Measurements from ENCODE around the gene CNGB1. TPM values are rescaled to one million over a fixed set of nuclear protein-coding genes. Genes with fewer than 3 reads are reported as not detected.

The CNGB1 gene
- total RNA-seq, 1 experiment from 2014 or later: not detected

- no peak overlapping the region for H3K4me3 ChIP-seq (replicated peaks in 1 of 2; ENCODE audit: low read depth in 1 of 2, low read length in 2 of 2)
- BruUV-seq (replicated peaks): no TSS peak
- H3K36me3 ChIP-seq (ENCODE audit: control insufficient read depth in 1 of 2, insufficient read depth in 2 of 2, low read length in 2 of 2): no peaks in the 10 kb centered on the region
- ChIA-PET CTCF (interaction anchor here (1.2 kb wide), 1 partner anchor 9 kb away, joined by 4 read pairs; no protein-coding TSS in a partner anchor), RAD21 (ENCODE audit: low non-redundant PET in 1 of 2, low total read pairs in 2 of 2, uncharacterized antibody in 2 of 2, unreplicated experiment in 2 of 2) (no interaction called here), POLR2A (no interaction called here)
- DNase-seq (ENCODE audit: low read depth, low spot score) (no peak), ATAC-seq (no peak)
- H3K27me3 ChIP-seq (ENCODE audit: insufficient read depth, low read length): no peaks in the 10 kb centered on the region
- H4K20me1 ChIP-seq (ENCODE audit: insufficient read depth): no peaks in the 10 kb centered on the region
- H3K4me2 ChIP-seq (ENCODE audit: low read length): no peak overlapping the region
- 0 out of 4 replicates have a peak, but pooled peaks cover 0 to 7% of the 10 kb centered on the region in 2 experiments for H3K4me1 ChIP-seq (ENCODE audit: control insufficient read depth in 1 of 2, insufficient read depth in 2 of 2, low read length in 2 of 2)
- no peak overlapping the region for H3K27ac ChIP-seq (ENCODE audit: low read depth, low read length)
- H3K9me2 ChIP-seq (ENCODE audit: insufficient read depth): no peaks in the 10 kb centered on the region
- TF ChIP-seq EGR1 (IDR thresholded peaks at IDR 0.05; ENCODE audit: low read depth): no peak
- no peak for TF ChIP-seq ZBTB33 (IDR thresholded peaks at IDR 0.05; ENCODE audit: extremely low read depth, insufficient replicate concordance, low read length)
- TF ChIP-seq, protein P1, sequence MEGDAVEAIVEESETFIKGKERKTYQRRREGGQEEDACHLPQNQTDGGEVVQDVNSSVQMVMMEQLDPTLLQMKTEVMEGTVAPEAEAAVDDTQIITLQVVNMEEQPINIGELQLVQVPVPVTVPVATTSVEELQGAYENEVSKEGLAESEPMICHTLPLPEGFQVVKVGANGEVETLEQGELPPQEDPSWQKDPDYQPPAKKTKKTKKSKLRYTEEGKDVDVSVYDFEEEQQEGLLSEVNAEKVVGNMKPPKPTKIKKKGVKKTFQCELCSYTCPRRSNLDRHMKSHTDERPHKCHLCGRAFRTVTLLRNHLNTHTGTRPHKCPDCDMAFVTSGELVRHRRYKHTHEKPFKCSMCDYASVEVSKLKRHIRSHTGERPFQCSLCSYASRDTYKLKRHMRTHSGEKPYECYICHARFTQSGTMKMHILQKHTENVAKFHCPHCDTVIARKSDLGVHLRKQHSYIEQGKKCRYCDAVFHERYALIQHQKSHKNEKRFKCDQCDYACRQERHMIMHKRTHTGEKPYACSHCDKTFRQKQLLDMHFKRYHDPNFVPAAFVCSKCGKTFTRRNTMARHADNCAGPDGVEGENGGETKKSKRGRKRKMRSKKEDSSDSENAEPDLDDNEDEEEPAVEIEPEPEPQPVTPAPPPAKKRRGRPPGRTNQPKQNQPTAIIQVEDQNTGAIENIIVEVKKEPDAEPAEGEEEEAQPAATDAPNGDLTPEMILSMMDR (IDR thresholded peaks at IDR 0.05 in 2 of 3, conservative IDR thresholded peaks at IDR 0.05 in 1 of 3; ENCODE audit: borderline replicate concordance in 1 of 3, insufficient read depth in 1 of 3, low read depth in 2 of 3, low read length in 2 of 3): no peak
- no peak for TF ChIP-seq RAD21 (IDR thresholded peaks at IDR 0.05; ENCODE audit: low read depth)
- no peak for TF ChIP-seq POLR2AphosphoS5 (IDR thresholded peaks at IDR 0.05; ENCODE audit: low read depth, low read length)
- no peak for TF ChIP-seq POLR2A (IDR thresholded peaks at IDR 0.05; ENCODE audit: borderline replicate concordance, extremely low read depth, insufficient read depth, insufficient read length)
- TF ChIP-seq ELF1 (IDR thresholded peaks at IDR 0.05; ENCODE audit: borderline replicate concordance, low read depth): no peak
- TF ChIP-seq, protein P2, sequence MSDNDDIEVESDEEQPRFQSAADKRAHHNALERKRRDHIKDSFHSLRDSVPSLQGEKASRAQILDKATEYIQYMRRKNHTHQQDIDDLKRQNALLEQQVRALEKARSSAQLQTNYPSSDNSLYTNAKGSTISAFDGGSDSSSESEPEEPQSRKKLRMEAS (IDR thresholded peaks at IDR 0.05): no peak
- no peak for TF ChIP-seq CEBPB (IDR thresholded peaks at IDR 0.05; ENCODE audit: low read depth)
- TF ChIP-seq CBX3 (IDR thresholded peaks at IDR 0.05; ENCODE audit: low read depth): no peak
- no peak for TF ChIP-seq SP1 (IDR thresholded peaks at IDR 0.05; ENCODE audit: low read depth)
- TF ChIP-seq EZH2phosphoT487 (IDR thresholded peaks at IDR 0.05; ENCODE audit: borderline replicate concordance): no peak
- TF ChIP-seq JUND (IDR thresholded peaks at IDR 0.05): no peak
- TF ChIP-seq, protein P3, sequence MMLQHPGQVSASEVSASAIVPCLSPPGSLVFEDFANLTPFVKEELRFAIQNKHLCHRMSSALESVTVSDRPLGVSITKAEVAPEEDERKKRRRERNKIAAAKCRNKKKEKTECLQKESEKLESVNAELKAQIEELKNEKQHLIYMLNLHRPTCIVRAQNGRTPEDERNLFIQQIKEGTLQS (IDR thresholded peaks at IDR 0.05): no peak
- TF ChIP-seq SIN3A (IDR thresholded peaks at IDR 0.05; ENCODE audit: low read depth): no peak
- TF ChIP-seq TCF7L2 (IDR thresholded peaks at IDR 0.05; ENCODE audit: borderline replicate concordance, extremely low read depth, insufficient read depth, insufficient read length): no peak
- no peak for TF ChIP-seq ZNF274 (IDR thresholded peaks at IDR 0.05; ENCODE audit: low read depth, low read length)
- no peak for TF ChIP-seq YY1 (IDR thresholded peaks at IDR 0.05; ENCODE audit: extremely low read depth, insufficient replicate concordance, low read depth, low read length)
- TF ChIP-seq FOSL1 (IDR thresholded peaks at IDR 0.05; ENCODE audit: low read depth): no peak
- TF ChIP-seq SRF (IDR thresholded peaks at IDR 0.05; ENCODE audit: low read depth): no peak
- intact Hi-C loops (cut with micrococcal nuclease): loop anchor here (10.0 kb wide), 1 partner anchor 135 kb away; no protein-coding TSS in a partner anchor
- no peak overlapping the region for H3K9ac ChIP-seq (ENCODE audit: low read length)
- H3K79me2 ChIP-seq (ENCODE audit: insufficient read depth, low read length): no peaks in the 10 kb centered on the region
- no peak overlapping the region for H2AFZ ChIP-seq (ENCODE audit: low read depth, low read length, poor library complexity, severe bottlenecking)
- no peaks in the 10 kb centered on the region for H3K9me3 ChIP-seq (ENCODE audit: control insufficient read depth in 1 of 2, insufficient read depth in 1 of 2, low read depth in 1 of 2, low read length in 2 of 2)
Measured at GRCh38 chr16:57889960-57890751, 80.8 kb downstream of the CNGB1 start.

All from HCT116 (cell line).